Esophagus muscularis mucosa (tissue), 4 donors: ENCODE results near the gene C2CD4D. TPM values are rescaled to one million over a fixed set of nuclear protein-coding genes. Genes with fewer than 3 reads are reported as not detected.

Experiments used
- DNase-seq: peaks from one replicate; pipeline ENCODE4 v3.0.0-alpha.2; 2017; ENCODE audit errors: extremely low spot score
- H3K27ac ChIP-seq, 4 donors: fragments of 200-600 bp; sonication (generic); replicated peaks in 1 of 4; 1 replicate in 3 of 4; 2 replicates in 1 of 4; pipeline ENCODE4 v1.5.1; 2016 to 2019; ENCODE audit warnings: mild to moderate bottlenecking in 1 of 4
- H3K27me3 ChIP-seq, 4 donors: fragments of 200-600 bp; sonication (generic); one replicate each; pipeline versions ENCODE4 v1.5.1 to v1.6.0; 2016 to 2019
- H3K36me3 ChIP-seq, 4 donors: fragments of 200-600 bp; sonication (generic); one replicate each; pipeline ENCODE4 v1.5.1; 2016 to 2019
- H3K4me1 ChIP-seq, 4 donors: fragments of 200-600 bp; sonication (generic); one replicate each; pipeline ENCODE4 v1.5.1; 2016 to 2019
- H3K4me3 ChIP-seq, 4 donors: fragments of 200-600 bp; sonication (generic); 1 replicate in 2 of 4; 2 replicates in 2 of 4; pipeline ENCODE4 v1.5.1; 2016 to 2019; ENCODE audit warnings: mild to moderate bottlenecking in 4 of 4, moderate library complexity in 1 of 4
- H3K9me3 ChIP-seq, 4 donors: fragments of 200-600 bp; sonication (generic); 1 replicate in 3 of 4; 2 replicates in 1 of 4; pipeline ENCODE4 v1.5.1; 2016 to 2019
- EP300 ChIP-seq: sonication (generic); formaldehyde crosslinking; IDR thresholded peaks from one replicate; pipeline ENCODE4 v1.6.1; 2017; ENCODE audit warnings: antibody characterized with exemption
- POLR2A ChIP-seq: fragments of 450-650 bp; IDR thresholded peaks from one replicate; pipeline ENCODE4 v1.6.1; 2017; ENCODE audit warnings: antibody characterized with exemption, moderate library complexity, mild to moderate bottlenecking, low read depth
- POLR2AphosphoS5 ChIP-seq, 2 donors: sonication (generic); formaldehyde crosslinking; IDR thresholded peaks; one replicate each; pipeline ENCODE4 v1.6.1; 2017; ENCODE audit warnings: antibody characterized with exemption in 2 of 2
- WGBS: methylation state at CpG from one replicate; pipeline ENCODE4 v1.1.5; 2018; 5-methylcytosine and 5-hydroxymethylcytosine counted together
- intact Hi-C: fragments of 100-400 bp; cut with DNase I; formaldehyde crosslinking; loops from one replicate; pipeline ENCODE4 v1.15.1; 2023
- total RNA-seq, 4 donors: library from RNA; depleted of rRNA; stranded (reverse); fragments of >200 nt; gene quantifications; one replicate each; pipeline versions ENCODE4 v1.1.0 to v1.2.1, GENCODE V29; 2016
- TF ChIP-seq, protein P1 (sequence below), 3 experiments: fragments of 200-600 bp in 2 of 3; fragments of 450-650 bp in 1 of 3; sonication (generic) in 2 of 3; IDR thresholded peaks; one replicate each; pipeline ENCODE4 v1.5.1; 2017 to 2019; ENCODE audit warnings: antibody characterized with exemption in 3 of 3, mild to moderate bottlenecking in 2 of 3, moderate library complexity in 1 of 3

C2CD4D gene
- total RNA-seq, 4 donors from 2014 or later: not detected

DNA sequence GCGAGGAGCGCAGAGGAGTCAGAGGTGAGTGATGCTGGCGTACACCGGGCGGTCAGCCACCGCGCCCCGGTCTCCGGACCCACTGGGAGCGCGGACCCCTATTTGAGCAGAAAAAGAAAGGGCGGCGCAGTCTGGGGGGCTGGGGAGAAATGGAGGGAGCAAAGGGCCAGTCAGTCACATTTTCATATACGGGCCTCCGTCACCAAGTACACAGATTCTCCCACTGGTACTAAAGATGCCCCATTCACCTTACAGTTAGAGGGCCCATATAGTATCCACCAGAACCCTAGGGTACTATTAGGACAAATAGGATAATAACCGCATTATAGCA is 573 bp downstream of the C2CD4D start:
- H3K27me3 ChIP-seq: peaks cover 8 to 65% (median 21%) of the 10 kb centered on the region in 4 donors
- H3K4me1 ChIP-seq: peaks cover 22 to 33% (median 31%) of the 10 kb centered on the region in 4 donors
- TF ChIP-seq POLR2A (no peak), EP300 (no peak), POLR2AphosphoS5 (IDR thresholded peaks at IDR 0.05) (no peak)
- TF ChIP-seq, protein P1, sequence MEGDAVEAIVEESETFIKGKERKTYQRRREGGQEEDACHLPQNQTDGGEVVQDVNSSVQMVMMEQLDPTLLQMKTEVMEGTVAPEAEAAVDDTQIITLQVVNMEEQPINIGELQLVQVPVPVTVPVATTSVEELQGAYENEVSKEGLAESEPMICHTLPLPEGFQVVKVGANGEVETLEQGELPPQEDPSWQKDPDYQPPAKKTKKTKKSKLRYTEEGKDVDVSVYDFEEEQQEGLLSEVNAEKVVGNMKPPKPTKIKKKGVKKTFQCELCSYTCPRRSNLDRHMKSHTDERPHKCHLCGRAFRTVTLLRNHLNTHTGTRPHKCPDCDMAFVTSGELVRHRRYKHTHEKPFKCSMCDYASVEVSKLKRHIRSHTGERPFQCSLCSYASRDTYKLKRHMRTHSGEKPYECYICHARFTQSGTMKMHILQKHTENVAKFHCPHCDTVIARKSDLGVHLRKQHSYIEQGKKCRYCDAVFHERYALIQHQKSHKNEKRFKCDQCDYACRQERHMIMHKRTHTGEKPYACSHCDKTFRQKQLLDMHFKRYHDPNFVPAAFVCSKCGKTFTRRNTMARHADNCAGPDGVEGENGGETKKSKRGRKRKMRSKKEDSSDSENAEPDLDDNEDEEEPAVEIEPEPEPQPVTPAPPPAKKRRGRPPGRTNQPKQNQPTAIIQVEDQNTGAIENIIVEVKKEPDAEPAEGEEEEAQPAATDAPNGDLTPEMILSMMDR (IDR thresholded peaks at IDR 0.05): no peak
- H3K4me3 ChIP-seq: peak overlapping the region; percentile 56 to 65 (median 56)
- DNase-seq: no peak
- WGBS: 52% methylated on average over 16 of the region's 16 CpGs
- H3K27ac ChIP-seq: no peak overlapping the region
- no peaks in the 10 kb centered on the region for H3K36me3 ChIP-seq
- no peaks in the 10 kb centered on the region for H3K9me3 ChIP-seq
- intact Hi-C loops: loop anchor here (10.0 kb wide), 1 partner anchor 74 kb away; the partner anchor contains the start of gene MRPL9

DNA sequence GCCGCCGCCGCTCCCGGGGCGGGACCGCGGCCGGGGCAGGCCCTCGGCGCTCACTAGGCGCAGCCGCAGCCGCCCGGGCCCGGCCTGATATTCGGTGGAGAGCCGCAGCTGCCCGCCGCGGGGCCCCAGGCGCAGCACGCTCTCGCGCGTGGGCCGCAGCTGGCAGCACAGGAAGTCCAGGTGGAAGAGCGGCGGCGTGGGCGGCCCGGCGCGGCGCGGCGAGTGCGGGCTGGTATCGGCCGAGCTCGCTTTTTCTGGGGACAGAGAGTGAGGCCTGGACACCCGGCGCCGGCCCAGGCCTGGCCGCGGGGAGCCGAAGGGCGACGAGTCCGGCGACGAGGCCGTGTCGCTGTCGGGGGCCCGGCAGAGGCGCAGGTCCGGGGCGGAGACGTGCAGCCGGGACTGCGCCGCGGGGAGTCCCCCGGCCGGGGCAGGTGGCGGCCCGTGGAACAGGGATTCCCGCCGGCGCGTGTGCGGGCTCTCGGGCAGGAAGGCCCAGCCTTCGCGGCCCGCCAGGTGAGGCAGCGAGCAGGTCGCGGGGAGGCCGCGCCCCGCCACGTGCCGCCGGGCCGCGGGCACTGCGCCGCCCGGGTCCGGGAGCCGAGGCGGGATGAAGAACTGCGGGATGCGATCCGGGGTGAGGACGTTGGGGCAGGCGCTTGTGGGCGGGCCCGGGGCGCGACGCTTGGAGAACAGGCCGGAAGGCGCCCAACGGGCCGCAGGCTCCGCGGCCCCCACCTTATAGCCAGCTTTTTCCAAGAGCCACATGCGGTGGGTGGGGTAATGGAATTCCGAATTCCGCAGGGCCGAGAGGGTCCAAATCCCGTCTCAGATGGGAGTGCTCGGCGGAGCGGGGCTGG is 1.2 kb downstream of the C2CD4D start:
- Histone ChIP-seq H3K27ac (peak overlapping the region in 1 of 4 donors; percentile 26), H3K4me1 (peaks cover 22 to 33% (median 31%) of the 10 kb centered on the region in 4 donors), H3K27me3 (peaks cover 8 to 69% (median 21%) of the 10 kb centered on the region in 4 donors), H3K4me3 (peak overlapping the region; percentile 56 to 65 (median 56)), H3K36me3 (no peaks in the 10 kb centered on the region), H3K9me3 (no peaks in the 10 kb centered on the region)
- WGBS: 1% methylated on average over 15 of the region's 117 CpGs
- intact Hi-C loops: loop anchor here (10.0 kb wide), 1 partner anchor 74 kb away; the partner anchor contains the start of gene MRPL9
- TF ChIP-seq POLR2AphosphoS5 (IDR thresholded peaks at IDR 0.05): no peak
- TF ChIP-seq EP300: no peak
- TF ChIP-seq, protein P1 (IDR thresholded peaks at IDR 0.05): no peak
- TF ChIP-seq POLR2A: no peak
- no peak for DNase-seq

DNA sequence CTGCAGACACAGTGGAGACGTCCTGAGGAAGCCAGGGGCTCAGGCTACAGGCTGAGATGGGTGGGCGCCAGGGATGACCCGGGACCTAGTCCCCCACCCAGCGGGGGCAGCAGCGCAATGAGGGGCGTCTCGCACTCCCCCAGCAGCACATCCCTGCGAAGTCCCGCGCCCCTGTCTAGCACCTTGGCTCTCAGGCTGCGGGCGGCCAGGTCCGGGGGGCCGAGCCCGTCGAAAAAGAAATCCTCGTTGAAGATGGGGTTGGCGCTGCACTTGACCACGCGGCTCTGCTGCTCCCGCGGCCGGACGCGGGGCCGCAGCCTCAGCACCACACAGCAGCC is 1.8 kb downstream of the C2CD4D start:
- H3K27me3 ChIP-seq: peaks cover 8 to 69% (median 21%) of the 10 kb centered on the region in 4 donors
- no peak for DNase-seq
- H3K4me1 ChIP-seq: peaks cover 22 to 33% (median 33%) of the 10 kb centered on the region in 4 donors
- H3K4me3 ChIP-seq: peak overlapping the region; percentile 56 to 65 (median 56)
- H3K36me3 ChIP-seq: no peaks in the 10 kb centered on the region
- TF ChIP-seq POLR2A (no peak), POLR2AphosphoS5 (IDR thresholded peaks at IDR 0.05) (no peak), EP300 (no peak)
- TF ChIP-seq, protein P1 (IDR thresholded peaks at IDR 0.05): no peak
- H3K27ac ChIP-seq: peak overlapping the region in 1 of 4 donors; percentile 26
- intact Hi-C loops: loop anchor here (10.0 kb wide), 1 partner anchor 73 kb away; the partner anchor contains the start of gene MRPL9
- WGBS: 0% methylated on average over 1 of the region's 26 CpGs
- H3K9me3 ChIP-seq: no peaks in the 10 kb centered on the region

DNA sequence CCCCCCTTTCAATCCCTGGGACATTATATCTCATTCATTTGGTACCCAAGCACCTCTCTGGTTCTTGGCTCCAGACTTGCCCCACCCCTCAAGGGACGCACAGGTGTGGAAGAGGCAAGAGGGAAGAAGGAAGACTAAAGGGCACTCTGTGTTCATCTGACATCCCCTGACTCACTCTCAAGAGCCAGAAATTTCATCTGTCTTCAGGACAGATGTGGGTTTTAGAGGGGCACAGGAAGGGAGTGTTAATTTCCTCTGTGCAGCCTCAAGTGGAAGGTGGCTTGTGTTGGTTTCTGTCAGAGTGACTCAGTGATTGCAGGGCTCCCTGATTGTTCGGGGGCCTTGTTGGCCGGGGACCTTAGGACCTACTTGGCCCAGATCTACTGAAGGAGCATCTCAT is 2.4 kb downstream of the C2CD4D start:
- peaks cover 25 to 40% (median 39%) of the 10 kb centered on the region in 4 donors for H3K4me1 ChIP-seq
- H3K9me3 ChIP-seq: no peaks in the 10 kb centered on the region
- peaks cover 8 to 69% (median 21%) of the 10 kb centered on the region in 4 donors for H3K27me3 ChIP-seq
- TF ChIP-seq, protein P1 (IDR thresholded peaks at IDR 0.05): no peak
- TF ChIP-seq POLR2AphosphoS5 (IDR thresholded peaks at IDR 0.05): no peak
- no peak for TF ChIP-seq POLR2A
- no peak for TF ChIP-seq EP300
- no peak overlapping the region for H3K4me3 ChIP-seq
- 63% methylated on average over 2 of the region's 3 CpGs for WGBS
- H3K36me3 ChIP-seq: no peaks in the 10 kb centered on the region
- DNase-seq: no peak
- intact Hi-C loops: loop anchor here (10.0 kb wide), 1 partner anchor 72 kb away; the partner anchor contains the start of gene MRPL9
- no peak overlapping the region for H3K27ac ChIP-seq
